Activated naive CD8-positive, alpha-beta T cell treated with anti-CD3 and anti-CD28 coated beads, Interleukin-2, amount 50 U/mL, for 16 hours (primary cell): Measurements from ENCODE around the gene HOXD9.

Source experiments
- DNase-seq: peaks from one replicate; pipeline ENCODE4 v3.0.0-alpha.2; 2020; ENCODE audit warnings: low read depth, low spot score

The HOXD9 gene

DNA sequence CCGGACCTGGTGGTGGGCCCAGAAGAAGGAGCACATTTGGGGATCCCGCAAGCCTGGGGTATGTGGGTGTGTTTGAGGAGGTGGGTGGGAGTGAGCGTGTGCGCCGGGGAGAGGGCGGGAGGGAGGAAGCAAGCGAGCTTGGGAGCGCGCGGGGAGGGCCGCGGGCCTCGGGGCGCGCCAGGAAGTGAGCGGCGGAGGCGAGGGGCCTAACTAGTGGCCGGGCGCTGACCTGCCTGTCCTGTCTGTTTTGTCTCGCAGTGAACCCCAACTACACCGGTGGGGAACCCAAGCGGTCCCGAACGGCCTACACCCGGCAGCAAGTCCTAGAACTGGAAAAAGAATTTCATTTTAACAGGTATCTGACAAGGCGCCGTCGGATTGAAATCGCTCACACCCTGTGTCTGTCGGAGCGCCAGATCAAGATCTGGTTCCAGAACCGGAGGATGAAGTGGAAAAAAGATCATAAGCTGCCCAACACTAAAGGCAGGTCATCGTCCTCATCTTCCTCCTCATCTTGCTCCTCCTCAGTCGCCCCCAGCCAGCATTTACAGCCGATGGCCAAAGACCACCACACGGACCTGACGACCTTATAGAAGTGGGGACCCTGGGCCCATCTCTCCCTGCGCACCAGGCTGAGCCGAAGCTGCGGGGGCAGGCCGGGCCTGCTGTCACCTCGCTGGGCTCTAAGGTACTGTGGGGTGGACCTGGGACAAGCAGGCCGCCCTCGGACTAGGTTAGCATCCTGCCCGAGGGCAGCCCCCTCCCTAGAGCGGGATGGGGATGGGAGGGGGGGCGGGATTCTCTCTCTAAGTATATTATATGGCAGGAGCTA, 30.0 kb downstream of the HOXD9 start:
- no peak for DNase-seq

DNA sequence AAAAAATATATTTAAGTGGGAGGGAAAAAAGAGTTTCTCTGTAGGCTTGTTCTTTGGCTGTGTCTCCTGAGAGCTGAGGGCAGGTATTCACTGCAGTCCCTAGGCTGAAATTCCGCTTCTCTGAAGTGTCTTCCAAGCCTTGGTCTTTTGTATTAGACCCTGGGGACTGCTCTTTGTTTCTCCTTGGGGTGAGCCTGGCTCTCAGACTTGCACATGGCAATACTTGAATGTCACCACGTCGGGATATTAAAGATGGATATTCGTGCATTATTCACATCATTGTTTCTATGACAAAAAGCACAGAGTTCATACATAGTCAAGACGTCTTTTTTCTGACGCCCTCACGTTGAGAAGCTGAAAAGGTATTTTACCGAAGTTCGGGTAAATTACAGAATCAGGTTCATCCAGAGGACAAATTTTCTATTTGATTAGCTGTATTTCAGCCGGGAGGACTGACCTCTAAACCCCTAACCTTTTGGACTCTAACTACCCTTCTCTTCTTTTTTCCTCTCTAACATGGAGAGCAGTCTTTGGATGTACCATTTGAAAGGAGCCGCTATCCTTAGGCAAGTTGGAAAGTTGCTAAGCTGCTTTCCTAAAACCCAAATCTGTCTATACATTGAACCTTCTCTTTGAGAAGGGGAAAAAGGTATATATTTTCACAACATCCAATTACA, 32.2 kb downstream of the HOXD9 start:
- no peak for DNase-seq

DNA sequence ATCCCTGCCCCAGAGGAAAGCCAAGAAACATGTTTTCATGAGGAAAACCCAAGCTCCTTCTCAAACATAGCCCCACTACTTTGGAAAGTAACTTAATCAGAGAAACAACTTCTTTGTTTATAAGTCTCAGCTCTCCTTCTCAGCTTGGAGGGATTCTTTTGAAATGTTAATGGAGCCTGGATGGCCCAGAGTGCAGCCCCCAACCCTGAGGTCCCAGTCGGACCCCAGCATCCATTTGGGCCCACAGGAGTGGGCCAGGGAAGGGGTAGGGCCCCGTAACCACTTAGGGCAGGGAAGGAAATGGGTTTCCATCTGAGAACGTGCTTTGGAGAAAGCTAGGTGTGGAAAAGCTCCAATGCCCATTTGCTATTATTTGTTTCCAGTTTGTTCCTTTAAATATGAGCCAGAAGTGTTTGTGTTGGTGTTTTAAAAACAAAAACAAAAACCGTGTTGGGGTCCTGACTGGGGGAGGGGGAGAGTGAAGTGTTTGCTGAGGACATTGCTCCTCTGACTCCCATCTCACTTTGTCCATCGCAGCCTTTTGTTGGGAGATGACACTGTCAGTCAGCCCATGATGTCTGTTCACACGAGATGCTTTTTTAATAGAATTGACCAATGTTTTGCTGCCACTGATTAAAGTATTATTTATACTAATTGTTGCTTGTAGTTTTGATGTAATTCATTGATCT, 33.0 kb downstream of the HOXD9 start:
- no peak for DNase-seq

DNA sequence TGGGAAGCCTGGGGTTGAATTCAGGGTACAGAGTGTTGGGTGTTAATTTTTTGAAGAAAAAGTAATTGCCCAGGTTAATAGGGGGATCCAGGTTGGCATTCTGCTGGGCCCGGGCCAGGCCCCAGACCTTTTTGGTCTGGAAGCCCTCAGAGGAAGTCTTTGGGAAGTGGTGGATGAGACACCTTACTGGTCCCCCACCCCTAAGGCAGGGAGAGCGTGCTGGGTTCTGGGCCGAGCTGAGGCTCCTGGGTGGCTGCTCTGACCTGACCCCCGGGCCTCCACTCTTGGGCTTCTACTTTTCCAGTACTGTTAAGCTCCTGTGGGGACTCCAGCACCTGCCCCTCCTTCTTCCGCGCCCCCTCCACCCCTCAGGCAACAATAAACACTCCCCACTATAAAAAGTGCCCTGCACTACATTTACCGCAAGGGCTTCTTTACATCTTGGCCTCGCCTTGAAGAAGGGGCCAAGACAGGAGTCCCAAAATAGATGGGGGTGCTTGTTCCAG, 33.8 kb downstream of the HOXD9 start:
- no peak for DNase-seq

DNA sequence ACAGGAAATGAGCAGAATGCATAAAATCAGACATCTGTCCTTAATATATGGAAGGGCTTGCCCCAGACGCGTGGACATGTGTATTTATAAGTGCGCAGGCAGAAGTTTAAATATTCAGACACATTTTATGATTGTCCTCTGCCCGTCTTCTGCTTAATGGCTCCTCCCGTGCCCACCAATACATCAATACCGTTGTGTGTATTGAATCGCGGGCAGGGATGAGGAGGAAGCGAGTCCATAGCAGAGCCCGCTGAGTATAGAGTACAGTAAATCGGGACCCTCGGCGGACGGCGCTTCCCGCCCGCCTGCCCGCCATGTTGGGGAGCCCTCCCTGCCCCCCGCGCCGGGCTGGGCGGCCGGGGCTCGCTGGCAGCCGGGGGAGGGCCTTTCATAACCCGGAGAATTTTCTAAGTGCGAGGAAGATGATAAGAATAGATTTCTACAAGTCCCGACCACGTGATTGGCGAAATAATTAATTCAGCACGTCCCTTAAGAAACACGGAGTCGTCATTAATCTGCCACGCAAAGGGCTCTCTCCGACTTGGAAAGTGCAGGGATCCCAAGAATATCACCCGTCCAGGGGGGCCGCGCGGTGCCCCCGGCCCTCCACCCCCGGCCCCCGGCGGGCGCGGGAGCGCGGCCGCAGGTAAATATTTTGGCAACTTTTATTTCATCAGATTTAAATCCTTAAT, 34.4 kb downstream of the HOXD9 start, which contains the start of gene HOXD3:
Gene HOXD3 (plus strand): TSS at position 501 of the 692 bp plus-strand sequence. CDS start 11,808 bp downstream, outside the sequence.
- no peak for DNase-seq

DNA sequence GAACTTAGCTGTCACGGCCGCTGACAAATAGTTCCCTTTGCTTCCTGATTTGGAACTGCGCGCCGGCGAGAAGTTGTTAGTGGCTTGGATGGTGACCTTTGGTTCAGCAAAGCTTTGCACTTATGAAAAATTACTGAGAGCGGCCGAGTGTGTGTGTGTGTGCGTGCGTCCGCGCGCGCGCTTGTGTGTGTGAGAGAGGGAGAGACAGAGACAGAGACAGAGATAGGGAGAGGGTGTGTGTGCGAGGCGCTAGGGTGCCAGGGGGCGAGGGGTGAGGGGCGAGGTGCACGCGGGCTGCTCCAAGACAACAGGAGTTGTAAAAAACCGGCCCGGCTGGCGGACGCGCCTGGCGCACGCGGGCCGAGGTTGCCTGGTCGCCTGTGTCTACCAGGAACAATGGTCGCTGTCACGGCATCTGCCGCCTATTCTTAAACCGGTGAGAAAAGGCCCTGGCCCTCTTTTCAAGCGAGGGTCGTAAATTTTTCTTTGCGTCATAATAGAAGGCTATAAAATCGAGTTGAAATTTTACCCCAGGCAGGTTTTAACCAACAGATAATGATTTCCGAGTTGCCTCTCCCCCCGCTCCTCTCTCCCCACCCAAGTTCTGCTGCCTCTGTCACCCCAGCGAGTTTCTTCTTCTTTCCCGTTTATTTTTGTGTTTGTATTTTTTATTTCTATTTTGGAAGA, 35.1 kb downstream of the HOXD9 start:
- no peak for DNase-seq

DNA sequence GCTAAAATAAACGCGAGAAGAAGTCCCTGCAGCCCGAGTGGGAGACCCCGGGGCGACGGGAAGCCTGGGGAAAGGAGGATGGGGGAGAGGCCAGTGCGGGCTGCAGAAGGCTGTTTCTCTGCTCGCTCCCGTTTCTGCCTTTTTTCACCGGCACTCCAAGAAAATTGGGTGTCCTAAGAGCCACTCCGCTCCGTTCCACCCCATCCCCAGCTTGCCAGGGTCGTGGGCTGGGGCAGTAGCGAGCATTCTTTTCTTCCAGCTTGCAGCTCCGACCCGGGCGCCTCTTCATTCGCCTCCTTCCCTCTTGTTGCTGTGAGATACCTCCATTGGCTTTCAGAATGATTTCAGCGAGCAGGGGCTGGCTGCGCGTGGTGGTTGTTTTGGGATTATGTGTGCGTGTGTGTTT, 35.7 kb downstream of the HOXD9 start:
- no peak for DNase-seq

DNA sequence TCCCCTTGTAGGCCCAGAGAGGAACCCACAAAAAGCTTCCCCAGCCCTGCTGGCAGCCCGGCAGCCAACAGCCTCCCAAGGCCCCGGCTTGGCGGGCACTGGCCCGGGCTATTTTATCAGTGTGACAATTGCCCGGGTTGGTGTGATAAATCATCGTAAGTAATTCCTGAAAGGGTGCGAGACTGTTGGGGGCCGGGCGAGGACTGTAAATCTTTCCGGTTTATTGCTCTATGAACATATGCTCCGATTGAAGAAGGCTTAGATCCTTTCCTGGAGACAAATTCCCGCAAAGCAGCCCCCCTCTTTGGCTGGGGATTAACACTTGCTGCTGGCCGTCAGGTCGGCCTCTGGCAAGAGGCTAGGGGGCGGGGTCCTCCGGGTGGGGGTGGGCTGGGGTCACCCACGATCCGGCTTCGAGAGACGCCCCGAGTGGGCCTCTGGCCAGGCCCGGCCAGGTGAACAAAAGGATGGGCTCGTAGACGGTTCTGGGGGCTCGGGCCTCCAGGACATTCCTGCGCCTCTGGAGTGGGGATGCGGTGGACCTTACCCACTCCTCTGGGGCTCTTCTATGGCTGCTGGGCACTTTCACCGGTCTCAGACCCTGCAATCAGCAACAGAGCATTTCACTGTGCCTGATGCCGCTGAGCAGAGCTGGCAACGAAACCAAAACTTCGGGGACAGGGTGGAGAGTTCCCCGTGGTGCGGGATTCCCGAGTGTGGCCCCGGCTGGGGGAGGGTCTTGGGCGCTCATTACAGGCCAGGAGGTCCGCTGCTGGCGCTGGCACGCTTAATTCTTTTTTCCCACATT, 36.5 kb downstream of the HOXD9 start:
- DNase-seq, result no peak

DNA sequence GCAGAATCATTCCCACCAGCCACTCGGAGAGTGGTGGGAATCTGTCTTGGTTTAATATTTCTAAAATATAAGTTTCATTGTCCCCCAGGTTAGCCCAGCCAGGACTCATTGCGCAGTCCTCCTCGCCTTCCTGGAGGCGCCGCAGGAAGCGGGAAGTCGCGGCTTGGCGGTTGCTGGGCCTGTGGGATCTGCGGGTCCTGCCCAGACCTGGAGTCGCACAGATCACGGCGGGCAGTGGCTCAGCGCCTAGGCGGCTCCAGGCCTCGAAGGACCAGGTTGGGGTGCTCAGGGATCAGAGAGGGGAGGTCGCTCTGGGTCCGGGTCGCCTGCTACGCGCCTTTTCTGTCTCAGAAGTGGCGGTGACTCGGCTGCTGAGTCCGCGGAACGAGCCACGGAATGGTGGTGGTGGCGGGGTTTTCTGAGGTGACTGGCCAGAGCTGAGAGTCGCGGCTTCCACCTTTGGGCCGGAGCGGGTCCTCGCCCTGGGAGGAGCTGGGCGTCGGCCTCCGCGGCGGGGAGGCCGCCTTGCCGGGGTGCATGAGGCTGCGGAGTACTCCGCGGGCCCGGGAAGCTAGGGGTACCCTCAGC, 37.2 kb downstream of the HOXD9 start:
- DNase-seq, result no peak

DNA sequence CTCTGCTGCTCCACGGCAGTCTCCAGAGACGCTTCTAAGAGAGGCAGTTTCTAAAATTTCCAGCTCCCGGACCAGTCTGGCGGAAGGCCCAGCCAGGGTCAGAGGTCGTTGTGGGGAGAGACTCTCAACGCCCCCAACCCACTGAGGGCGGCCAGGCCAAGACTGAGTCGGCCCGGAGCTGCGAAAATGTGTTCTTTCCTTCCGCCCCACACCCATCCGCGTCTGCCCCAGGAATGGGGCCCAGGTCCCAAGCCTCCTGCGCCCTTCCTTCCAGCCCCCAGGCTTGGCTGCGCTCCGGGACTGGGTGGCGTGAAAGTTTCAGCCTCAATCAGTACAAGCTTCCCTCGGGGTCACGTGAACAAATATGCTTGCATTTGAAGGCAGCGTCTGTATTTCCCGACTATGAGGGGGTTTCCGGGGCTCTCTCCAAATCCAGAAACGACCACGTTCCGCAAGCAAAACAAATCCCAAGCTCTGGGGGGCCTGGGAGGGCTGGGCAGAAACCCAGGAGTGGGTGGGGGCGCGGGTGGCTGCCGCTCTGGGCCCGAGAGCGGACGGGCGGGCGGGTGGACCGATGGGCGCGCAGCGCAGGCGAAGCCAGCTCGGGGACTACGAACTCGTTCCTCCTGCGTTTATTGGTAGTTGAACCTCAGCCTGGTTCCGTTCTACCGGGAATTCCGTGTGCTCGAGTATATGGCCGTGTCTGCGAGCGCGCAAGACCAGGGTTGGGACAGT, 37.9 kb downstream of the HOXD9 start:
- no peak for DNase-seq

DNA sequence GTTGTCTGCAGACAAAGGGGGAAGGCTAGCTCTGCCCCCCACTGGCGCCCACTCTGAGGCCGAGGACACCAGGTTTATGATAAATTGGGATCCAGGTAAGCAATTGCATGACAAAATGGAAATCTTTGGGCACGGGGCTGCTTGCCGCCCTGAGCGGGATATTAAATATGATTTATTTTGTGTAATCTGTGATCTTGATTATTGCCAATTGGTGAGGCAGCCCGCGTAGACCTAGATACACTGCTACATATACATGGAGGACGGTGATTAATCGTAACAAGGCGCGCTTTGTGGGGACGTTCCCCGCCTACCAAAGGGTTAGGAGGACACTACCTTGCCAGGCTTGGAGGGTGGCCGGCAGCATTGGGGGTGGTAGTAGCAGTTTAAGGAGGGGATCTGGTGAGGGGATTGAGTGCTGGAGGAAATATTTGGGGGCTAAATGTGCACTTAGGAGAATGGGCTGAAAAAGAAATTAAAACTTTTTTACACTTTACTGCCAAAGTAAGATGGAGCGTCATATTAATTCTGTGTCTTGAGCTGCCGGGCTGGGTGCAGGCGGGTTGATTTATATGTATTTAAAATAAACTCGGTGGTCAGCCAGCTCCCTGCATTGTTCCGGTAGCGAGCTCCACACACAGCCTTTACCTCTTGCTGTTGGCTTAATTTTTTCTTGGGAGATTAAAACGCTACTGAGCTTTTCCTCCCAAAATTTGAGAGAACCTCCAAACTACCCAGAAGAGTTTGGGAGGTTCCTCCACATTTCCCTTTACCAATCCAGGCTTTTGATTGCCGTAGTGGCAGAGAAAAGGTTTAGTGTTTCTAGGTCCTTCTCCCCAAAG, 38.7 kb downstream of the HOXD9 start:
- no peak for DNase-seq

DNA sequence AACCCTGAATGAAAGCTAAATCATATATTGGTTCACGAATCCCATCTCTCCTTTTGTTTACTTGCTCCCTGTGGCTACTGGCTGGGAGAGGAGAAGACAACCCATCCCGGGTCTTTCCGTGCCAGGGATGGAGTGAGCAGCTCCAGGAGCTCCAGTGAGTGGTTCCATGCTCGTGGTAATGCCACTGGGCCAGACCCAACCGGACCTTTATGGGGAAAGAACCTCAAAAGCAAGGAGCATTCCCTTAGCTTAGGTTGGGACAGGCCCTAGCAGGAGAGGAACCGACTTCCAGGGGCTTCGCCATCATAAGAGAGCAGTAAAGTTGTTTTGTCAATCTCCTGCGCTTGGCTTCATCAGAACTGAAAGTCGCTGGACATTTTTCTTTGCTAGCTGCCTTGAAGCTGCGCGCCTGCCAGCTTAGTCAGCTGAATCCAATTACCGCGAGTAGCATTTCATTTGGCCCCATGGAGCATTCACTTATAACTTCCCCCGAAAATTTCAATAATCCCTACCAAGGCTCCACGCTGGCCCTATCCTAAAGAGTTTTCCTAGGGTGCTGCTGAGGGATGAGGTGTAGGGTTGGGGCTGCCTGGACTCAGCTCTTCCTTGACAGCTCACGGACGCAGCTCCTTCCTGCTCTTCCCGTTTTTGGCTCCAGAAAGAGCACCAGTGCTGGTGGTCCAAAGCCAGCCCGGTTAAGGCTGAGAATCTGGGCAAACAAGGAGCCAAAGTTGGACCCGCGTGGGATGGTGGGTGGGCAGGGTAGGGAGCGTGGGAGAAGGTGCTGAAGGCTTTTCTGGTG, 39.5 kb downstream of the HOXD9 start:
- DNase-seq, result no peak

DNA sequence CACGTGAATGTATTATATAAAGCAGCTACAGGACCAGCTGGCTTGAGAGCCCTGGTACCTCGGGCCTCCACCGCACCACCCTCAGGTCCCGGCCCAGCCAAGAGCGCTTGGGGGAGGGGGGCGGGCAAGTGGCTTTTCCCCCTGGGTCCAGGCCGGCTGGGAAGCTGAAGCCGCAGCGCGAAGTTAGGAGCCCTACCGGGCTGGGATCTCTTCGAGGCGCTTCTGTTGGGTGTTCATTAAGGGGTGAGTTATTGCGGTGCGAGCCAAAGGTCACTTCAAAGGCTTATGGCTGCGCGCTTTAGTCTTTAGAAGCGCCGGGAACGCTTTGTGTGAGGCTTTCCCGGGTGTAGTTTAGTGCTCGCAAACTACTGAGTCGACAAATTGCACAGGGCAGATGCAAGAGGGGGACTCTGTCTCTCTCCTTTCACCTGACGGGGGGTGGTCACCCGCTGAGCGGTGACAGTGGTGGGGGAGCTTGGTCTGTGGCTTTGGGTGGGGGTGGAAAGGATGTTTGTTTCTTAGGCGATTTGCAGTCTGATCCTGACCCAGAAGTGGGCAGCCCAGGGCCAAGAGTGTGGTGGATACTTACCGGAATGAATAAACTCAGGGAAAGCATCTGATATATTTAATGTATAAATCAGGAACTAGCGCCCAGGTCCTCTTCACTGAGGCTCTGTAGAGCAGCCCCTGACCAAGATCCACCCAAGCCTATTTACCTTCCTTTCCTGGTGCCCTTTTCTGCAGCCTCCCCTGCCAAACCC, 40.6 kb downstream of the HOXD9 start:
- DNase-seq, result no peak

DNA sequence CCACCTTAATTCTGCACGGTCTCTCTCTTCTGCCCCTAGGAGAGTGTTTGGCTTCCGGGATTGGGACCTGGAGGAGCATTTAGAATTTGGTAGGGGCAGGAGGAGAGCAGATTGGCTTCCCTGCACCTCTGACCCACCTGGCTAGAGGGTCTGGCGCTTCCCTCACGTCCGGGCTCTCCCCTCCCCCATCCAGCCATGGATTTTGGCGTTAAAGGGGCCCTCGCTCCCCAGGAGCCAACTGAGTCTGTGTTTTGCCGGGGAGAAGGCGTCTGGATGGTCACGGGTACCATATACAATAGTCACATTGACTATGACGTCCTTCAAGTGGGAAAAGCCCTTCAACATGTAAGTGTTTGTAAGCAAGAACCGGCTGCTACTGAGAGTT, 41.1 kb downstream of the HOXD9 start:
- no peak for DNase-seq

DNA sequence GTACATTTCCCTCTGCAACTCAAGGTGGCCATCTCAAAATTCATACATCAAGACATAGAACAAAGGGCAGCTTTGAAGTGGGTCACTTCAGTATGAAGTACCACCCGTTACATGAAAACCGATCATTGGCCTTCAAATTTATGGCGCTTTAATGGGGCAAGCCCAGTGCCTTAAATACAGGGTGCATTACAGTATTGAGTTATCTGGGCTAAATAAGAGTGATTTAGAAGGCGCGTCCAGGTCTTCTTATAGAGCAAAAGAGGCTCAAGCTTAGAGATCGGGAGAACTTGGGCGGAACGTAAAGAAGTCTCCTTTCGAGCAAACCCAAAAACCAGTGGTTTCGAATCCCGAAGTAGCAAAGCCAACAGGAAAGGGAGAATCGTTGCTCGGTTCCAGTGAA, 41.7 kb downstream of the HOXD9 start:
- no peak for DNase-seq

DNA sequence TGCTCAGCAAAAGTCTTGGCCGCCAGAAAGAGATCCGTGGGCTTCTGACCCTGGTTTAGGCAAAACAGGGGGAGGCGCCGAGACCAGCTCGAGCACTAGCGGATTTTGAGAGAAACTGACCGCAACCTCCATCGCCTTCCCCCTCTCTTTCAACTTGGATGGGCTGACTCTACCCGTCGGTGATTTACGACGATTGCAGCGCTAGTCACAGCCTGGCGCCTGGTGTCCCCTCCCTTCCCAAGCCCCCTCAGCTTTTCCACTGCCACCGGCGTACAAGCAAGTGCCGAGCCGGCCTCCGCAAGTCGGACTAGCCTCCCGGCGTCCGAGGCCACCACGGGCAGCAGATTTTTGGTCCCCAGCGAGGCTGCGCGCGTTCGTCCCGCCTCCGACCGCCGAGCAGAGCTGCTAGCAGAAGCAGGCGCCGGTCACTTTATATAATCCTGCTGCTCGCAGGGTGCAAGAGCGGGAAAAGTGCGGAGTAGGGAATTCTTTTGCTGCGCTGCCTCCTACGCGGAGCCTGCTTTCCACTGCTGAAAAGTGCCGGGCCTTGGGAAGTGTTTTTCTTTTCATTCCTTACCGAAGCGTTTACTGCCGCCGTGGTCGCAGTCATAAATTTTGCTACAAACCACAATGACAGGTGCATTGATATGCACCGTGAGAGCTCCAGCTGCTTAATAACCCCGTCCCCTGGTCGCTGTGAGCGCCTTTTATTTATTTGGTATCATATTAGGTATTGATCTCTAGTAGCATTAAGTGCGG, 42.3 kb downstream of the HOXD9 start:
- DNase-seq, result no peak
